Neural progenitor cell (in vitro differentiated cells): ENCODE measurements around the gene LRRTM4. TPM values are rescaled to one million over a fixed set of nuclear protein-coding genes. Genes with fewer than 3 reads are reported as not detected.

Experiments
- DNase-seq: peaks from one replicate; pipeline ENCODE4 v3.0.0-alpha.2; 2016; ENCODE audit warnings: low spot score
- H2AFZ ChIP-seq: fragments of 200-600 bp; sonication (generic); replicated peaks from 2 replicates; pipeline ENCODE4 v1.6.1; 2016; ENCODE audit warnings: antibody characterized with exemption
- H3F3A ChIP-seq: fragments of 200-600 bp; sonication (generic); 2 replicates; pipeline ENCODE4 v1.6.1; 2016; ENCODE audit warnings: antibody characterized with exemption, low read depth
- H3K27ac ChIP-seq: fragments of 200-600 bp; sonication (generic); 2 replicates; pipeline ENCODE4 v1.5.1; 2016; ENCODE audit warnings: mild to moderate bottlenecking
- H3K27me3 ChIP-seq: fragments of 200-600 bp; sonication (generic); 2 replicates; pipeline ENCODE4 v1.6.1; 2016; ENCODE audit warnings: mild to moderate bottlenecking, moderate library complexity
- H3K36me3 ChIP-seq: fragments of 200-600 bp; sonication (generic); 2 replicates; pipeline ENCODE4 v1.5.1; 2016
- H3K4me1 ChIP-seq: fragments of 200-600 bp; sonication (generic); 2 replicates; pipeline ENCODE4 v1.6.1; 2016; ENCODE audit warnings: mixed run types
- H3K4me2 ChIP-seq: fragments of 200-600 bp; sonication (generic); 2 replicates; pipeline ENCODE4 v1.6.1; 2016
- H3K4me3 ChIP-seq: fragments of 200-600 bp; sonication (generic); 2 replicates; pipeline ENCODE4 v1.5.1; 2016
- H3K79me2 ChIP-seq: fragments of 200-600 bp; sonication (generic); 2 replicates; pipeline ENCODE4 v1.6.1; 2016; ENCODE audit warnings: low read depth
- H3K9ac ChIP-seq: fragments of 200-600 bp; sonication (generic); 2 replicates; pipeline ENCODE4 v1.6.1; 2016
- H3K9me3 ChIP-seq: fragments of 200-600 bp; sonication (generic); 2 replicates; pipeline ENCODE4 v1.5.1; 2016; ENCODE audit warnings: low read depth
- H4K20me1 ChIP-seq: fragments of 200-600 bp; sonication (generic); 2 replicates; pipeline ENCODE4 v1.6.1; 2016; ENCODE audit warnings: low read depth
- H3K27ac Mint-ChIP-seq: 3 replicates; pipeline ENCODE4 v1.8.0; 2021; ENCODE audit warnings: mixed read lengths
- H3K27me3 Mint-ChIP-seq: 2 replicates; pipeline ENCODE4 v1.8.0; 2022; ENCODE audit warnings: low read depth, mild to moderate bottlenecking, inconsistent platforms, moderate library complexity, mixed read lengths; ENCODE audit not compliant: insufficient read depth
- H3K36me3 Mint-ChIP-seq: 3 replicates; pipeline ENCODE4 v1.8.0; 2021; ENCODE audit warnings: mixed read lengths
- H3K4me1 Mint-ChIP-seq: 3 replicates; pipeline ENCODE4 v1.8.0; 2021; ENCODE audit warnings: mixed read lengths
- H3K4me3 Mint-ChIP-seq: 3 replicates; pipeline ENCODE4 v1.8.0; 2021; ENCODE audit warnings: mild to moderate bottlenecking, moderate library complexity, mixed read lengths
- H3K9me3 Mint-ChIP-seq: 3 replicates; pipeline ENCODE4 v1.8.0; 2020; ENCODE audit warnings: mixed read lengths
- EZH2 ChIP-seq: fragments of 200-600 bp; sonication (generic); IDR thresholded peaks from 2 replicates; pipeline ENCODE4 v1.6.1; 2017; ENCODE audit warnings: antibody characterized with exemption, mild to moderate bottlenecking, moderate library complexity
- EZH2phosphoT487 ChIP-seq: fragments of 200-600 bp; sonication (generic); IDR thresholded peaks from 2 replicates; pipeline ENCODE4 v1.6.1; 2017; ENCODE audit warnings: antibody characterized with exemption
- total RNA-seq: library from RNA; depleted of rRNA; stranded (reverse); fragments of >200 nt; gene quantifications from 2 replicates; pipeline ENCODE4 v1.2.3, GENCODE V29; 2015; ENCODE audit warnings: low replicate concordance
- TF ChIP-seq, protein P1 (sequence below): fragments of 200-600 bp; sonication (generic); IDR thresholded peaks from 2 replicates; pipeline ENCODE4 v1.5.1; 2017; ENCODE audit warnings: antibody characterized with exemption, mild to moderate bottlenecking

The LRRTM4 gene
- total RNA-seq, 1 donor from 2014 or later, result 20.4 TPM

DNA sequence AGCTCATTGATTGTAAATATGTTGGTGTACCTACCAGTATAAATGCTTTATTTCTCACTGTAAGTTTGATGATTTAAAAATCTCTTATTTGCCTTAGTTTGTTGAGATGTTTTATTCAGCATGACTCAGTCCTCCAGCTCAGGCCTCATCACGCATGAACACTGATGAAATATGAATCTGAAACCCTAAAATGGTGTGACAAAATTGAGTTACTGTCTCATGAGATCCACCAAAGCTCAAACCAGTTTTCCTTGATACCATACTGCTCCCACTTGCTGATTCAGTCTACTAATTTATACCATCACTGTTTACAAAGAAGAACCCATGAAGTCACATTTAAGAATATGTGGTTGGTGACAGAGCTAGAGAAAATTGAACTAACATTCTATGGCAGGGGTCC, 524.9 kb downstream of the LRRTM4 start:
- H3K4me3 Mint-ChIP-seq, result no peak overlapping the region
- H3K9ac ChIP-seq, result no peak overlapping the region
- H3K79me2 ChIP-seq, result no peaks in the 10 kb centered on the region
- H3F3A ChIP-seq, result no peaks in the 10 kb centered on the region
- no peak overlapping the region for H2AFZ ChIP-seq
- DNase-seq, result no peak
- TF ChIP-seq EZH2 (no peak), EZH2phosphoT487 (no peak)
- TF ChIP-seq, protein P1, sequence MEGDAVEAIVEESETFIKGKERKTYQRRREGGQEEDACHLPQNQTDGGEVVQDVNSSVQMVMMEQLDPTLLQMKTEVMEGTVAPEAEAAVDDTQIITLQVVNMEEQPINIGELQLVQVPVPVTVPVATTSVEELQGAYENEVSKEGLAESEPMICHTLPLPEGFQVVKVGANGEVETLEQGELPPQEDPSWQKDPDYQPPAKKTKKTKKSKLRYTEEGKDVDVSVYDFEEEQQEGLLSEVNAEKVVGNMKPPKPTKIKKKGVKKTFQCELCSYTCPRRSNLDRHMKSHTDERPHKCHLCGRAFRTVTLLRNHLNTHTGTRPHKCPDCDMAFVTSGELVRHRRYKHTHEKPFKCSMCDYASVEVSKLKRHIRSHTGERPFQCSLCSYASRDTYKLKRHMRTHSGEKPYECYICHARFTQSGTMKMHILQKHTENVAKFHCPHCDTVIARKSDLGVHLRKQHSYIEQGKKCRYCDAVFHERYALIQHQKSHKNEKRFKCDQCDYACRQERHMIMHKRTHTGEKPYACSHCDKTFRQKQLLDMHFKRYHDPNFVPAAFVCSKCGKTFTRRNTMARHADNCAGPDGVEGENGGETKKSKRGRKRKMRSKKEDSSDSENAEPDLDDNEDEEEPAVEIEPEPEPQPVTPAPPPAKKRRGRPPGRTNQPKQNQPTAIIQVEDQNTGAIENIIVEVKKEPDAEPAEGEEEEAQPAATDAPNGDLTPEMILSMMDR, result no peak
- no peaks in the 10 kb centered on the region for H3K27me3 Mint-ChIP-seq
- peaks cover 13% of the 10 kb centered on the region for H3K9me3 Mint-ChIP-seq
- H3K4me2 ChIP-seq, result no peak overlapping the region
- peaks cover 3% of the 10 kb centered on the region for H3K4me1 Mint-ChIP-seq
- H3K4me1 ChIP-seq, result no peaks in the 10 kb centered on the region
- no peak overlapping the region for H3K4me3 ChIP-seq
- no peak overlapping the region for H3K27ac Mint-ChIP-seq
- no peaks in the 10 kb centered on the region for H4K20me1 ChIP-seq
- no peaks in the 10 kb centered on the region for H3K36me3 Mint-ChIP-seq
- H3K27me3 ChIP-seq, result no peaks in the 10 kb centered on the region
- H3K9me3 ChIP-seq, result no peaks in the 10 kb centered on the region
- H3K27ac ChIP-seq, result no peak overlapping the region
- no peaks in the 10 kb centered on the region for H3K36me3 ChIP-seq

DNA sequence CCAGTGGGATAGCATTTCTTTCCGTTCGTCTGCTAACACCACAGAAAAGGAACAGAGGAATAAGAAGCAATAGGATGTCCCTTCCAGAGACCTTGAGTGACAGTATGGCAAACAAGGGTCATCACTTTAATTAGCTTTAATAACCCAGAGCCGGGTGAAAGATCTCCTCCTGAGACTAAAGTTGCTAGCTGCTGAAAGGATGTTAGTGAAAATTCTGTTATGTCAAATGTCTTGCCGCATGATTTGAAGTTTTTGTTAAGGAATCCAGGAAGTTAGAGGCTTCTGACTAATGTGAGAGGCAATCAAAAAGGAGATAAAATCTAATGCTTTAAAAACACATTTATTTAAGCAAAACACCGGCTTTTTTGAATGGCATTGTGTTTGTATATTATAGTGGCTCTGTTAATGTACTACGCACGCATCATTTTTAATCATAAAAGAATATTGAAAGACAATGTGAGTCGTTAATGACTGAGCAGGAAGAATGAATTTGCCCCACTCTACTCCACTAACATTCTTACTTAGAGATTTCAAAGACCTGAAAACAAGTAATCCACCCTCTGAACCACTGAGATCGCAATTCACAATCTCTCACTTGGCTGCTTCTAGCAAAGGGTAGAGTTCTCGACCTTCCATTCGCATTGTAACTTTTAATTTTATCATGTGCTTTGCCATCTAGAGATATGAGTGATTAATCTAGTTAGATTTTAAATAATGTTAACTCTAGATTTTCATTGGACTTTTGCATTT, 536.6 kb downstream of the LRRTM4 start:
- H3K9me3 Mint-ChIP-seq, result peaks cover 14% of the 10 kb centered on the region
- peak; percentile 65 for DNase-seq
- TF ChIP-seq, protein P1, result no peak
- TF ChIP-seq EZH2, result no peak
- no peak for TF ChIP-seq EZH2phosphoT487
- Histone ChIP-seq H3K27ac (peak overlapping the region; percentile 78), H3K9ac (no peak overlapping the region), H3K27me3 (no peaks in the 10 kb centered on the region), H3K9me3 (no peaks in the 10 kb centered on the region), H3F3A (peaks cover 25% of the 10 kb centered on the region), H3K79me2 (no peaks in the 10 kb centered on the region), H2AFZ (no peak overlapping the region), H3K4me2 (peak overlapping the region; percentile 70), H4K20me1 (no peaks in the 10 kb centered on the region), H3K4me3 (peak overlapping the region; percentile 7), H3K4me1 (peaks cover 41% of the 10 kb centered on the region), H3K36me3 (no peaks in the 10 kb centered on the region)
- no peaks in the 10 kb centered on the region for H3K27me3 Mint-ChIP-seq
- H3K4me3 Mint-ChIP-seq, result peak overlapping the region; percentile 31
- peak overlapping the region; percentile 87 for H3K27ac Mint-ChIP-seq
- peaks cover 17% of the 10 kb centered on the region for H3K36me3 Mint-ChIP-seq
- H3K4me1 Mint-ChIP-seq, result peaks cover 46% of the 10 kb centered on the region

DNA sequence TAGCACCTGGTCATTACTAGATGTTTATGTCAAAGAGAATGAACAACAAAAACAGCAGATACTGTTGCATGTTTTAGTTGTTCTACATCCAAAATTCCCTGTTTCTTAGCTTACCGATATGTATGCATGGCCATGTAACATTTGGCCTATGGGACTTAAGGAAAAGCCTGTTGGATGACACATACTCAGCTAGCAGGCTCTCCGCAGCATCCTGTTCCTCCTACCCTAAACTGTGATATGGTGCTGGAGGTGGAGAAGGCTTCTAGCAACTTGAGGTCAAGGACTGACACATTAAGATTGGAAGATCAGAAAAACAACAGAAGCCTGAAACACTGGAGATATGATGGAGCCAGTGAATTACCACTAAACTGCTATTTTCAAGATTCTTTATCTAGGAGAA, 537.8 kb downstream of the LRRTM4 start:
- Histone ChIP-seq H3K9ac (no peak overlapping the region), H3K4me1 (peaks cover 41% of the 10 kb centered on the region), H3F3A (peaks cover 25% of the 10 kb centered on the region), H3K4me3 (no peak overlapping the region), H3K4me2 (peak overlapping the region; percentile 70), H4K20me1 (no peaks in the 10 kb centered on the region), H2AFZ (no peak overlapping the region), H3K9me3 (no peaks in the 10 kb centered on the region), H3K27me3 (no peaks in the 10 kb centered on the region), H3K27ac (no peak overlapping the region), H3K79me2 (no peaks in the 10 kb centered on the region), H3K36me3 (no peaks in the 10 kb centered on the region)
- Mint-ChIP-seq H3K4me1 (peaks cover 49% of the 10 kb centered on the region), H3K4me3 (peak overlapping the region; percentile 58), H3K27ac (peak overlapping the region; percentile 99), H3K9me3 (peaks cover 7% of the 10 kb centered on the region), H3K27me3 (no peaks in the 10 kb centered on the region), H3K36me3 (peaks cover 13% of the 10 kb centered on the region)
- no peak for DNase-seq
- TF ChIP-seq, protein P1, result no peak
- TF ChIP-seq EZH2, result no peak
- no peak for TF ChIP-seq EZH2phosphoT487
